ENCODE data around the gene RNGTT. TPM values are rescaled to one million over a fixed set of nuclear protein-coding genes. Genes with fewer than 3 reads are reported as not detected.

RNGTT gene
- total RNA-seq, 1 experiment from 2014 or later: 19.4 TPM

DNA sequence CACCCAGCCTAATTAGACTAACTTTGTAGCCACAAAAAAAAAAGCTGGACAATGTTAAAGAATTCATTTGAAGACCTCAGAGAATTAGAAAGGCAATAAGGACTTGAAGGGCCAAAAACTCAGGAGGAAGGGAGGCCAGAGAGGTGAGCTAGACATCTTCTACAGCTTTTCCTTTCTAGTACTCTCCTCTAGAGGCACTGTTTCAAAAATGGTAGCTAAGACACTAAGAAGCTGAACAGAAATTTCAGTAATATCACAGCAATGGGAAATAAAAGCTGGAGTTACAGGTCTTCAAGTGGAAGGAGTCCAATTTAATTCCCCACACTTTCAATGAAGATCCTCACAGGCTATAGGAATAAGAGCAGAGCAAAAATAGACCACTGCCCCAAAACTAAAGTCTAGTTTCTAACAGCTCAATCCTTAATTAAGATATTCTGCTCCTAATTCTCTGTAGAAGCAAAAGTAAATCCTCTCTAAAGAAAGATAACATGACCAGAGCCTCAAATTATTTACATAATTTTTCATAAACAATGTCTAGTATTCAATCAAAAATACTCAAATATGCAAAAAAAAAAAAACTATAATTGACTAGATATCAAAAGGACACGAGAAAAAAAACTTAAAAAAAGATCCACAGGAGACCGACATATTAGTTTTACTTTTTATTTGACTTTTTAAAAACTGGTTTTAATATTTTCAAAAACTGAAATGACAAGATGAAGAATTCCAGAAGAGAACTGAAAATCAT, 63.7 kb downstream of the RNGTT start:
- H3K9me3 Mint-ChIP-seq (ENCODE audit: low read depth, unreplicated experiment): no peaks in the 10 kb centered on the region
- H3K4me3 Mint-ChIP-seq (ENCODE audit: low read depth, unreplicated experiment): no peak overlapping the region
- CTCF ChIA-PET: interaction anchor here (0.7 kb wide), 1 partner anchor 153 kb away, joined by 3 read pairs; no protein-coding TSS in a partner anchor
- DNase-seq: no peak
- H3K36me3 Mint-ChIP-seq (ENCODE audit: insufficient read depth, unreplicated experiment): peaks cover 4% of the 10 kb centered on the region
- H3K27me3 Mint-ChIP-seq (ENCODE audit: unreplicated experiment): no peaks in the 10 kb centered on the region
- TF ChIP-seq, protein P1, sequence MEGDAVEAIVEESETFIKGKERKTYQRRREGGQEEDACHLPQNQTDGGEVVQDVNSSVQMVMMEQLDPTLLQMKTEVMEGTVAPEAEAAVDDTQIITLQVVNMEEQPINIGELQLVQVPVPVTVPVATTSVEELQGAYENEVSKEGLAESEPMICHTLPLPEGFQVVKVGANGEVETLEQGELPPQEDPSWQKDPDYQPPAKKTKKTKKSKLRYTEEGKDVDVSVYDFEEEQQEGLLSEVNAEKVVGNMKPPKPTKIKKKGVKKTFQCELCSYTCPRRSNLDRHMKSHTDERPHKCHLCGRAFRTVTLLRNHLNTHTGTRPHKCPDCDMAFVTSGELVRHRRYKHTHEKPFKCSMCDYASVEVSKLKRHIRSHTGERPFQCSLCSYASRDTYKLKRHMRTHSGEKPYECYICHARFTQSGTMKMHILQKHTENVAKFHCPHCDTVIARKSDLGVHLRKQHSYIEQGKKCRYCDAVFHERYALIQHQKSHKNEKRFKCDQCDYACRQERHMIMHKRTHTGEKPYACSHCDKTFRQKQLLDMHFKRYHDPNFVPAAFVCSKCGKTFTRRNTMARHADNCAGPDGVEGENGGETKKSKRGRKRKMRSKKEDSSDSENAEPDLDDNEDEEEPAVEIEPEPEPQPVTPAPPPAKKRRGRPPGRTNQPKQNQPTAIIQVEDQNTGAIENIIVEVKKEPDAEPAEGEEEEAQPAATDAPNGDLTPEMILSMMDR (IDR thresholded peaks at IDR 0.05; ENCODE audit: unreplicated experiment): peak; percentile 16
- no peaks in the 10 kb centered on the region for H3K4me1 Mint-ChIP-seq (ENCODE audit: low read depth, unreplicated experiment)
- no TSS peak for BruUV-seq (replicated peaks)
- H3K27ac Mint-ChIP-seq (ENCODE audit: unreplicated experiment): no peak overlapping the region
- intact Hi-C loops (cut with micrococcal nuclease; ENCODE audit: unreplicated experiment): no loop called here

DNA sequence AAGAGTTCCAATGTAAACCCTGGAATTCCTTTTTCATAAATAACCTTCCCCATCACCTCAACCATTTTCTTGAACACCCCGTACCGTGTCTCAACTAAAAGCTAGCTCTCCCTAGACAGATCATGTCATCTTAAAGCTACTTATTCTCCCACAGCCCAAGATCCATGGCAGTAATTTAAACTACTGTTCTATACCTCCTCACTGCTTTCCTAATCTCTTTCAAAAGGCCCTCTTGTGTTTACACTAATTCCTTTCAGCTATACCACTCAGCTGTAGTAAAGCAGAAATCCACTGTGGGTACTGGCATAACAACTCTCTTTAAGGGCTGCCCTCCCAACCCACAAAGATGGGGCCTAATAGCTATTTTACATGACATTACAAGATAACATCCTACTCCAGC, 67.5 kb downstream of the RNGTT start:
- no peak overlapping the region for H3K27ac Mint-ChIP-seq (ENCODE audit: unreplicated experiment)
- TF ChIP-seq, protein P1 (IDR thresholded peaks at IDR 0.05; ENCODE audit: unreplicated experiment): no peak
- H3K4me1 Mint-ChIP-seq (ENCODE audit: low read depth, unreplicated experiment): no peaks in the 10 kb centered on the region
- intact Hi-C loops (cut with micrococcal nuclease; ENCODE audit: unreplicated experiment): no loop called here
- DNase-seq: no peak
- no TSS peak for BruUV-seq (replicated peaks)
- H3K9me3 Mint-ChIP-seq (ENCODE audit: low read depth, unreplicated experiment): no peaks in the 10 kb centered on the region
- no peaks in the 10 kb centered on the region for H3K27me3 Mint-ChIP-seq (ENCODE audit: unreplicated experiment)
- no peak overlapping the region for H3K4me3 Mint-ChIP-seq (ENCODE audit: low read depth, unreplicated experiment)
- CTCF ChIA-PET: no interaction called here
- no peaks in the 10 kb centered on the region for H3K36me3 Mint-ChIP-seq (ENCODE audit: insufficient read depth, unreplicated experiment)

DNA sequence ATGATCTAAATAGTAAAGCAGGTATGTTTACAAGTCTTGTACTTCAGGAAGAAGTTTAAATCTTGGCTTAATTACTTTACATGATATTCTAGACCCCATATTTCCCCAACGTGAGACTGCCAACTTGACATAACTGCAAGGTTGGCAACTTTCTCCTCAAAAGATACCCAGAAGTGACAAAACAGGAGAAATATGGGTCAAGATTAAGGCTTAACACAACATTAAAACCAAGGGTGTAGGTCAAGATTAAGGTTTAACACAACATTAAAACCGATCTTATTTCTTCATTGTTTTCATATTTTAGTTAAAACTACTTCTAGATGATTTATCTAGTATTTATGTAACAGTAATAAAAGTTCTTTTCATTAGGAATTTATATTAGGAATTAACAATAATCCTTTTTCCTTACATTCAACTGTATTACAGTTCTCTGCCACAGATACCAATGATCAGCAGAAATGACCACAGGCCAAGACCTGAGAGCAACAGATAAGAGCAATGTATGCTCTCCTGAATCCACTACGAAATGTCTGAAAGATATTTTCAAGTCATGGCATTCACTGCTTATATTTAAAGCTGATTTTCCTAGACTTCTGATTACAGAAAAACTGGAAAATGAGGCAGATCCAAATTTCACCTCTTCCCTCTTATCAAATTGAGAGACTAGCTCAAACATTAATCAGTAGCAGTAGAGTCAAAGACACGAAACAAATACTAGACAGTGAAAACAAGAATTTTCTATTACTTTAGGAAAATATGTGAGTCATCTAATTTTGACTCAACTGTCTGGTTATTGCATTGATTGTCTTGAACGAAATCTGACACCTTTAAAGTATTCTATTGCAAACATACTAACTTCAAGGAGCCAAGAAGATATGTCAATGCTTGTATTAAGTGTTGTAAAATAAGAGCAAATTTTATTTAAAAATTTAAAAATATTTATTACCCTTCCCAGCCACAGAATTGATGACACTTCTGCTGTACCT, 72.3 kb downstream of the RNGTT start:
- Mint-ChIP-seq H3K27ac (ENCODE audit: unreplicated experiment) (no peak overlapping the region), H3K4me3 (ENCODE audit: low read depth, unreplicated experiment) (no peak overlapping the region), H3K4me1 (ENCODE audit: low read depth, unreplicated experiment) (no peaks in the 10 kb centered on the region), H3K9me3 (ENCODE audit: low read depth, unreplicated experiment) (no peaks in the 10 kb centered on the region), H3K36me3 (ENCODE audit: insufficient read depth, unreplicated experiment) (no peaks in the 10 kb centered on the region), H3K27me3 (ENCODE audit: unreplicated experiment) (no peaks in the 10 kb centered on the region)
- DNase-seq: no peak
- no TSS peak for BruUV-seq (replicated peaks)
- TF ChIP-seq, protein P1 (IDR thresholded peaks at IDR 0.05; ENCODE audit: unreplicated experiment): no peak
- intact Hi-C loops (cut with micrococcal nuclease; ENCODE audit: unreplicated experiment): no loop called here
- CTCF ChIA-PET: no interaction called here

DNA sequence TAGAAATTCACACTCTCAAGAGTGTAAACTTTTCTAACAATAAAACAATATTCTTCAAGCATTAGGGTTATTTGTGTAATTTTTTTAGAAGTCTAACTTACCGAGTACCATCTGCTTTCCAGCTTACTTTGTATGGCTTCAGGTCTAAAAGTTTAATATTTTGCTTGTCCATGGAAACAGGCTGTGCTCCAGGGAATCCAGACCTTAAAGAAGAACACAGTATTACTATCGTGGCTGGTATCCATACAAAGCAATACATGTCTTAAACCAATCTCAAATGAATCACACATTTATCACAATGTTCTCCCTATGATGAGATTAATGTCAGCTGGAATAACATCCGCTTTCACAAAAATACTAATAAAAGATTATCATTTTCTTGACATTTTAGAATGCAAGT, 73.0 kb downstream of the RNGTT start:
- intact Hi-C loops (cut with micrococcal nuclease; ENCODE audit: unreplicated experiment): no loop called here
- CTCF ChIA-PET: no interaction called here
- no peaks in the 10 kb centered on the region for H3K36me3 Mint-ChIP-seq (ENCODE audit: insufficient read depth, unreplicated experiment)
- no peak overlapping the region for H3K27ac Mint-ChIP-seq (ENCODE audit: unreplicated experiment)
- H3K4me1 Mint-ChIP-seq (ENCODE audit: low read depth, unreplicated experiment): no peaks in the 10 kb centered on the region
- H3K27me3 Mint-ChIP-seq (ENCODE audit: unreplicated experiment): no peaks in the 10 kb centered on the region
- no peak overlapping the region for H3K4me3 Mint-ChIP-seq (ENCODE audit: low read depth, unreplicated experiment)
- TF ChIP-seq, protein P1 (IDR thresholded peaks at IDR 0.05; ENCODE audit: unreplicated experiment): no peak
- H3K9me3 Mint-ChIP-seq (ENCODE audit: low read depth, unreplicated experiment): no peaks in the 10 kb centered on the region
- no TSS peak for BruUV-seq (replicated peaks)
- no peak for DNase-seq
